ENCODE results near the gene NRXN3.

GRCh38 chr14:79530555-79530954 is 1360.4 kb downstream of the NRXN3 start:
- TF ChIP-seq, protein P1, sequence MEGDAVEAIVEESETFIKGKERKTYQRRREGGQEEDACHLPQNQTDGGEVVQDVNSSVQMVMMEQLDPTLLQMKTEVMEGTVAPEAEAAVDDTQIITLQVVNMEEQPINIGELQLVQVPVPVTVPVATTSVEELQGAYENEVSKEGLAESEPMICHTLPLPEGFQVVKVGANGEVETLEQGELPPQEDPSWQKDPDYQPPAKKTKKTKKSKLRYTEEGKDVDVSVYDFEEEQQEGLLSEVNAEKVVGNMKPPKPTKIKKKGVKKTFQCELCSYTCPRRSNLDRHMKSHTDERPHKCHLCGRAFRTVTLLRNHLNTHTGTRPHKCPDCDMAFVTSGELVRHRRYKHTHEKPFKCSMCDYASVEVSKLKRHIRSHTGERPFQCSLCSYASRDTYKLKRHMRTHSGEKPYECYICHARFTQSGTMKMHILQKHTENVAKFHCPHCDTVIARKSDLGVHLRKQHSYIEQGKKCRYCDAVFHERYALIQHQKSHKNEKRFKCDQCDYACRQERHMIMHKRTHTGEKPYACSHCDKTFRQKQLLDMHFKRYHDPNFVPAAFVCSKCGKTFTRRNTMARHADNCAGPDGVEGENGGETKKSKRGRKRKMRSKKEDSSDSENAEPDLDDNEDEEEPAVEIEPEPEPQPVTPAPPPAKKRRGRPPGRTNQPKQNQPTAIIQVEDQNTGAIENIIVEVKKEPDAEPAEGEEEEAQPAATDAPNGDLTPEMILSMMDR (IDR thresholded peaks at IDR 0.05; ENCODE audit: insufficient read depth, low read length, poor library complexity, severe bottlenecking) = no peak
- TF ChIP-seq EZH2phosphoT487 (conservative IDR thresholded peaks at IDR 0.05; ENCODE audit: low read length) = no peak
